COR-L47 (cell line): ENCODE measurements around the gene TMED8.
"Not testable (repeated sequence)": the region's sequence is repeated elsewhere in the genome, so short reads cannot be mapped to it uniquely, and the experiment has no call there.

Experiments used
- DNase-seq: peaks from one replicate; lab custom pipeline; 2025; lab: John Stamatoyannopoulos, UW

TMED8 gene

DNA sequence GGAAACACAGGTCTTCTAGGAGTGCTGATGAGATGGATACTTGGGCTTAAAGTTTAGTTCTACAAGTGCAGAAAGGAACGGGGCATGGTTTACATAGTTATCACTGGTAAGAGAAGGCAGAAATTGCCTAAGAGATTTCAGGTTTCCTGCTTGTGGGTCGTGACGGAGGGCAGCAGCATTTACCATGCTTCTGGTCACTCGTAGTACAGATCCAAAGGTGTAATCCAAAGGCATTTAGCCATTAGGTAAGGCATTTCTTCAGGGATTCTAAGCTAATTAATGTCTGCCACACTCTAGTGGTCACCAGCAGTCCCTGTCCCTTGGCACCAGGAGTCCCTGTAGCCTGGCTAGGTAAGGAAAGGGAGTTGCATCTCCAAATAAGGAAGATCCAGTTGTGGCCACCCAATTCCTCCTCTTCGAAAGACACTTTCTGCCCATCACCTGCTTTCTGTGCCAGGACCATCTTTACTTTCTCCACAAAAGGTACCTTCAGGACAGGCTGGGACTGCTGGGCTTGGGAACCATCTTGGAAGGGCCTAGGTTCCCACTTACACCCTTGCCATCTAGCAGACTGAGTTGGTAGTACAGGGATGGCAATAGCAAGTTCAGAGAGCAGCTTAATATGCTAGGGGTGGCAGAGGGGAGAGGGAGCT lies 54.5 kb downstream of the TMED8 start:
- DNase-seq, result no peak

DNA sequence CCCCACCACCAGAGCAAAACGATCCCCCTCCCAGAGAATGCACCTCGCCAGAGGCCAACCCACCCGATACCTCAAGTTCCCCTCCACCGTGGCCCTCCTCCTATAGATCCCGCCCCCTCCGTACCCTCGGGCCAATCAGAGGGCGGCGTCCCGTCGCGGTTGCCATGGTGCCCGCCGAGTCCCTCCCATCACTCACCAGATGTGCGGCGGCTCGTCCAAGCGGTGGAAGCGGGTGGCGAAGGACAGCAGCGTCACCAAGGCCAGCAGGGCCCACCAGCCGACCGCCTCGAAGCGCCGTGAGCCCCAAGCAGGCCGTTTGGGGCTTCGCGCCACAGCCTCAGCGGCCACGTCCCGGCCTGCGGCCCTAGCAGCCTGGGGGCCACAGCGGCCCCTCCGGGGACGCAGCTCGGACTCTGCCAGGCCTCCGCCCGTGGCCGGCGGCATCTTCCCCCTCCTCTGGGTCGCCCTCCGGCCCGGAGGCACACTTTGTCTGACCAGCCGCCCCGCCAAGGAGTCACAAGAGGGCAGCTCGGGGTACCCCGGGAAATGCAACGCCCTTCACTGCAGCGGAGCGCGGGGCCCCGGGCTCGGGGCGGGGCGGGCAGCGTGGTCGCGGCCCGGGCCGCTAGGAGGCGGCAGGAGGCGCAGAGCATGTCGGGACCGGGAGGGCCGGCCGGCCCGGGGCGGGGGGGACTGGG lies 56.5 kb downstream of the TMED8 start, which contains the start of gene POMT2:
Gene POMT2, minus strand, starts transcription at position 646 of the 698 bp plus-strand sequence. Its CDS starts 202 bp downstream, at position 444.
- peak; percentile 95 for DNase-seq

DNA sequence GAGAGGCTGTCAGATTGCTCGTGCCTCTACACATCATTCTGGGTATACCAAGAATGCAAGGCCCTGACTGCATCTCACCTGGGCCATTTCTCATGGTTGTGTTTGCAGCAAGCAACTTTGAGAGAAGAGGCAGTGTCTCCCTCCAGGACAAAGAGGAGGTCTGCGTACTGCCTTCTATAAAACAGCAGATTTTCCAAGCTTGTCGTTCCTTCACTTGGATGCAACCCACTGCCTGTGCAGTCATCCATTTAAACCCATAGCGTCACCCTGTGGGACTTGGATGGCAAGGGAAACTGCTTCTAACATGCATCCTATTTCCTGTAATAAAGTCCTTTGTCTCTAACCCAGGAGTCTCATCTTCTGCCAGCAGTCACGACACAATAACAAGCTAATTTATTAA lies 57.5 kb downstream of the TMED8 start:
- peak; percentile 13 for DNase-seq

DNA sequence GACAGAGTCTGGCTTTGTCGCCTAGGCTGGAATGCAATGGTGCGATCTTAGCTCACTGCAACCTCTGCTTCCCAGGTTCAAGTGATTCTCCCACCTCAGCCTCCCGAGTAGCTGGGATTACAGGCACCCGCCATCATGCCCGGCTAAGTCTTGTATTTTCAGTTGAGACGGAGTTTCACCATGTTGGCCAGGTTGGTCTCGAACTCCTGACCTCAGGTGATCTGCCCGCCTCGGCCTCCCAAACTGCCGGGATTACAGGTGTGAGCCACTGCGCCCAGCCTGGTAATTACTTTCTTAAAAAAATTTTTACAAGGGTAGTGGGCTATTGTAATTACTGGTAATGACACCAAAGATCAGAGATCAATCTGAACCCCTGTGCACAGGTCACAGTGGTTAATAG lies 58.1 kb downstream of the TMED8 start:
- DNase-seq, result not testable (repeated sequence)

DNA sequence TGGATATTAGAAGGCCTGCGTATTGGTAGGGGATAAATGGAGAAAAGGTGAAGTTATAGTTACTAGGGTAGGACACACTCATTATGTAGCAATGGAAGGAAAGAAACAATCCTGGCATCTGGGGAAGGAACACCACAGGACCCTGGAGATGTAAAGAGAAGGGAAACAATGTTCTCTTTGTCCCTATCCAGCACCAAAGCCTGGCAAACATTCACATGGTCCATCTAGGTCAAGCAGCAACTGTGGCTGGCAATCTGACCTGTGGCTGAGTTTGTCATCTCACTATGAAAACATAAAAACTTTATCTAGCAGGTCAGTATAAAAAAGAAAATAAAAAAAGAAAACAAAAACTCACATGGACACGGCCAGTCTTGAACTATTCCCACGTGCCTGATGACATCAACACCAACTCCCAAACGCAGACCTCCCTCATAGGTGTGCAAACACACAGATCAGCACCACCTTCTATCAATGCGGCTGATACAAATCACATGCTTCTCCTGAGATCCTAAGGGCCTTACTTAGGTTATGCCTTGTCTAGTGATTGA lies 58.8 kb downstream of the TMED8 start:
- DNase-seq, result no peak

DNA sequence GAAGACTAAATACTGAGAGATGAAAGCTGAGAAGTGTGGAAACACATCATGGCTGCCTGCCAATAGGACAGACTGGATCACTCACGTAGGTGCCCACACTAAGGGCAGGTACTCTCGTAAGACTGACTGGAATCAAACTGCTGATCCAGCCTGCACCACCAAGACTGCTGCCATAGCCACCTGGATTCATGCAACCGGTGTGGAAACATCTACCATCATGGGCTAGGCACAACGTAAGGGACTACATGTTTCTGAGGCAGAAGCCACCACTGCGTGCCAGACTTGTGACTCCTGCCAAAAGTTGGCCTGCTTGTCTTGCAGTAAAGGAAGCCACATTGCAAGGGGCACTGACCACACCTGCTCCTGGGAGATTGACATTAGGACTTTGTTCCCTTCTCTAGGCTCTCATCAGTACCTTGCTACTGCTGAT lies 60.0 kb downstream of the TMED8 start:
- DNase-seq, result no peak

DNA sequence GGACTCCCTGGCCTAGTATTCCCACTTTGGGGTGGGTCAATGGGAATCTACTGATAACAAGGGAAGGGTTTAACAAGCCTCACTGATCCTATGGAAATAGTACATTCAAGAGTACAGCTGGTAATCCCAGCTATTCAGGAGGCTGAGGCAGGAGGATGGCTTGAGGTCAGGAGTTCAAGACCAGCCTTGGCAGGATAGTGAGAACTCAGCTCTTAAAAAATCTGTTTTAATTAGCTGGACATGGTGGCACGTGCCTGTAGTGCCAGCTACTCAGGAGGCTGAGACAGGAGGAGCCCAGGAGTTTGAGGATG lies 60.7 kb downstream of the TMED8 start:
- DNase-seq, result no peak

DNA sequence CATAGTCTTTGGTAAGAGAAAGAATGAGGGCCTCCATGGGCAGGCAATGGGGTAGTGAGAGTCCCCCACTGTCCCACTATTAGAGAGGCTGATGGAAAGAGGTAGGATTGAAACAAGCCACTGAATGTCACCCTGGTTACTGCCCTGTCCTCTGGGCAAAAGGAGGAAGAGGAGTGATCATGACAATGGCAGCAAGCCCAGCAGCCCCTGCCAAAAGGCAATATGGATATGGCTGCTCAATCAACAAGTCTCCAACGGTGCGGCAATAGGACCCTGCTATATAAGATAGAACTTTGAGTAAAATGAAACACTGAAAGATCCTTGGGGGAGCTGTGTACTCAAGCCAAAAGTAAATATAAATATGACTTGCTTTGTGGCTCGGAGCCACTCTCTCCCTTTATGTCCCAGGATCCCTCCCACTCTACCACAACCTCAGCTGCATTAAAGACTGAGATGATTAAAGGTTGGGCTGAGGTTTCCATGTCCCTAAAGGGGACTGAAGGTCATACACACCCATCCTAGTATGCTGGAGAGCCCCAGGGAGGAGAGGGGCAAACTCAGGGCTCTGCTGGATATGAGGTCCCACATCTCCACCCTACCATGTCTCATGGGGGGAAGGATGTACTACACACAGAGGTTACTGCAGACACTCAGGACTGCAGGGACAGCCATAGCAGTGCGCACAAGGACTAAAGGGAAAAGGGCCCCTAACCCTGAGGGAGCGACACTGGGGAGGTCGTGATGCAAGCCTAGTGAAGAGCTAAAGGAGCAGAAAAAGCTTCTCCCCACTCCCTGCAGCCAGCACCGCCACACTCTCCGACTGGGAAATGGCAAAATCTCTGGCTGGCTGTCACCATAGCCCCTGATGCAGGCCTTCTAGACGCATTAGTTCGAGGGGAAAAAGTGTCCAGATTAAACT lies 62.1 kb downstream of the TMED8 start:
- peak; percentile 55 for DNase-seq

DNA sequence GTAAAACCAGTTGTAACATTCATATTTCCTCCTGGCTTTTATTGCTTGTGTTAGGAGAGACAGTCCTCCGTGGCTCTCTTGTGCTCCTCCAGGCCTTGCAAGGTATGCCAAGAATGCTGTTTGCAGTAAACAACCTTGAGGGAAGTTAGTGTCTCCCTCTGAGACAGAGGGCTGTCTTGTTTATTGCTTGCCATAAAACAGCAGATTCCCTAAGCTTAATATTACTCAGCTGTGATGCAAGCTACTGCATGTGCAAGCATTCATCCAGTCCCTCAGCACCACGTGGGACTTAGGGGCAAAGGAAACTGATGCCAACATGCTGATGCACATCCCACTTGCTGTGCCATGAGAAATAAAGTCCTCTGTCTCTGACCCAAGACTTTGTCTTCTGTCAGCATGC lies 62.9 kb downstream of the TMED8 start:
- DNase-seq, result no peak

DNA sequence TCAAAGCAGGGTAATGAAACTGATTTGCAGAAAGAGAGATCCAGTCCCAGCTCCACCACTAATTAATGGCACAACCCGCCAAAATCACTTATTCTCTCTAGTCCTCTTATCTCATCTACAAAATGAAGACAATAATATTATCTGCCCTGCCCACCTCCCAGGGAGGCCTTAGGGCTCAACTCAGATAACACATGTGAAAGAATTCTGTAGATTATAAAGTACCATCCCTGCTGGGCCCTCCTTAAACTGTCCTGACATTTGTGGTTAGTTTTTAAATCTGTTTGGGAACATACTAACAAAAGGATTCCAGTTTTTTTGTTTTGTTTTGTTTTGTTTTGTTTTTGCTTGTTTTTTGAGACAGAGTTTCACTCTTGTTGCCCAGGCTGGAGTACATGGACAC lies 63.5 kb downstream of the TMED8 start:
- no peak for DNase-seq

DNA sequence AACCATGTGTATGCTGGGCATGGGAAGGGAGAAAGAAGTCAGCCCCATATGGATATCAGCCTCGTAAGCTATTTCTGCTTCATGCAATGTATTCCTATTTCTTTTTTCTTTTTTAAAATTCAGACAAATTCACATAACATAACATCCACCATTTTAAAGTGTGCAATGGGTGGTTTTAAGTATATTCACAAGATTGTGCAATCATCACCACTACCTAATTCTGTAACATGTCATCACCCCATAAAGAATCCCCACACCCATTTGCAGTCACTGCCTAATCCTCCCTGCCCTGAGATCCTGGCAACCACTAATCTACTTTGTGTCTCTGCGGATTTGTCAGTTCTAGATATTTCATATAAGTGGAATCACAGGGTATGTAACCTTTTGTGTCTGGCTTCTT lies 65.7 kb downstream of the TMED8 start:
- no peak for DNase-seq

DNA sequence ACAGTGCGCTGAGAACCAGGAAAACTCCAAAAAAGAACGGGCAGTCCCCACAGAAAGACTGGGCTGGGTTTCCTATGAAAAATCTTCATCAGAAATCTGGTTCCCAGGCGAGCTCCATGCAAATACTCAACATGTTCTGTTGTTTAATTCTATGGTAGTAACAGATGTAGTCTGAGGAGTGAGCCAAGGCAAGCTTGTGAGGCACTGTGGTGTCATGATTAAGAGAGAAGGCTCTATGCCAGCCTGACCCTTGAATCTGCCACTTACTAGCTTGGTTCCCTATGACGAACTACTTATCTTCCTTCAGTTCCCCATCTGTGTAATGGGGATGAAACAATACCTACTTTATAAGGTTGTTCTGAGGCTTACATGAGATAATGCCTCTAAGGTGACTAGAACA lies 66.9 kb downstream of the TMED8 start:
- no peak for DNase-seq

DNA sequence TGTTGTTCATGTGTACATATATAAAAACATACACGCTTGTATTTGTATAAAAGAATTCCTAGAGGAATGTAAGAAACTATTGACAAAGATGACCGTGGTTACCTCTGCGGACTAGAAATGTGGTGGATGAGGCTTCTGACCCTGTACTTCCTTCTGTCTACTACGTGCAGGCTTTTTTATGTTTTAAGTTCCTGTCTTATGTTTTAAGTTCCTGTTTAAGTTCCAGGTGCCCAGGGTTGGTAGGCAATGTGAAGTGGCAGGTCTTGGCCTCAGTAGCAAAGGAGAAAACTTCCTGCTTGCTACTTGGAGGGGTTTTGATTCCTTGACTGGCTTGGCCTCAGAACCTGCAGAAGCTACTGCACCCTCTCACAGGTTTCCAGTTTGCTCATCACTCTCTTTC lies 67.8 kb downstream of the TMED8 start:
- DNase-seq, result no peak

DNA sequence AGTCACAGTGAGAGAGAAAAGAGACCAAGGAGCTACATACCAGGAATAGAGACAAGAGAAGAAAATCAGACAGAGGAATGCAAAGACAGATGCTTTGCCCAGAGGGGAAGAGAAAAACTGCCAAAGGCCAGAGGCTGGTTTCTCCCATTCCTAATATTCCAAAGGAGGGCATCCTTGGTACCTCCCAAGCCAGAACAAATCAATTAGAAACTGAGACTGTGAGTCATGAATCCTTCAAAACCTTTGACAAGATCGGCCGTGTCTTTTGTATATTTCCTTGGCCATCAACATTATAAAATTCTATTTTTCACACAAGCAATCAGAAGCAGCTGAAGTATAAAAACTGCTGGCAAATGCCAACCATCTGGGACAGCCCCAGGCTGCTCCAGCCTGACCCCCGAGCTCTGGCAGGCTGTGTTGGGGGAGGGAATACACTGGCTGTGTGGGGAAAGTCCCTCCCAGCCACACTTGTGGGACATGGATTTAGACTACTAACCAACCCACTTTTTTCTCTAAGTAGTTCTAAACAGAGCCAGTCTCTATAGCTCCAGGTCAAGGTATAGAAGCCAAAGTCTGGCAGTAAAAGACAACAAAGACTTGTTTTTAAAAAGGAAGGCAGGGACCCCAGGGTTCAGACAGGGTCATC lies 69.9 kb downstream of the TMED8 start:
- DNase-seq, result no peak

DNA sequence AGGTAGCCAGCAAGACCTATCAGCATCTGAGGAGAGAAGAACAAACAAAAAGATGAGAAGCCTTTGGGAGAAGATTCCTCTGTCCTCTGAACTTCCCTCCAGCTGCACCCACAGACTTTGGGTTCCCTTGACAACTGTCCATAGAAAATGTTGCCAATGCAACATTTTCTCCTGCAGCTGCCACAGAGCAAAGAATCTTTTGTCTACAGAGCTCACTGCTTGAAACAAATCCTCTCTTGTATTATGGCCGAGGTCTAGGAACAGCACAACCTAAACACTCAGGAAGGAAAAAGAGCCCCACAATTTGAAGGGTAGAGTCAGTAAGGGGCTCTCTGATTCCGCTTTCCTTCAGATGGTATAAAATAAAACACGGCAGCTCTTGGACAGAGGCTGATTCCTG lies 70.5 kb downstream of the TMED8 start:
- no peak for DNase-seq

DNA sequence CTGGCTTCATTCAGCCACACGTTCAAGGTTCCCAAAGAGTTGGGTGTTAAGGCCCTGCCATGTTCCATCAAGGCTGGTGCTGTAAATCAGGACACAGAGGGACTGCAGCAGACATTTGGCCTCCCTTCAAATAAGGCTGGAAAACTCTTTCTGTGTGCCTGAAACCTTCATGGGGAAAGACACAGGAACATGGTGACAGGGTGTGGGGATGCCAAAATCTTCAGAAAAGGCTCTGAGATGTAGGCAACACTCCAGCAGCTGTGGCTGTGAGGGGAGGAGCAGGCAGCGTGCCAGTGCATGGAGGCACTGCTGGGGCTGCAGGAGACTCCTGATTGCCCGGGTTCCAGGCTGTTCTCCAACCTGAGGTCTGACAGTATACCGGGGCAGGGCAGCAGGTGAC lies 71.2 kb downstream of the TMED8 start:
- DNase-seq, result no peak

DNA sequence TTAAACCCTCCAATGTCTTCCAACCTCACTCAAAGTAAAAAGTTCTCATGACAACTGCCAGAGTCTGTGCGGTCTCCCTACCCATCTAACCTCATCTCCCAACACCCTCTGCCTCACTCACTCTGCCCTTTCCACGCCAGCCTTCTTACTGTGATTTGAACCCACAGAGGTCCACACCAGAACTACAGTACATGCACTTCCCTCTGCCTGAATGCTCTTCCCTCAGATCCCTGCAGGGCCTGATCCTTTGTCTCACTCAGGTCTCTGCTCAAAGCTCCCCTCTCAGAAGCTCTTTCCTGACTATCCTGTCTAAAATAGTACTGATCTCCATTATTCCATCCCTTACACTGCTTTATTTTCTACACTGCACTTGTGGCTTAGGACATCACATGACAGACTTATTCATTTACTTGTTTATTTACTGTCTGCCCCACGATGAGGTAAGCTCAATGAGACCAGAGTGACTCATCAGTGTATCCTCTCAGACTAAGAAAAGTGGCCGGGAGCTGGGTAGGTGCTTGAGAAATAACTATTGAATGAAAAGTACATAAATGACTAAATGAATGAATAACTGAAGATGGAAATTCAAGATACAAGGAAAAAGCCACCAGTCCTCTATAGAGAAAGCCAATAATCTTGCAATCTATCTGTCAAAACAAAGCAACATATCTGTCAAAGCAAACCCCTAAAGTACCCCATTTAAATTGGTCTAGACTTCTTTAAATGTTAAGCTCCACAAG lies 73.3 kb downstream of the TMED8 start:
- DNase-seq, result peak; percentile 20

DNA sequence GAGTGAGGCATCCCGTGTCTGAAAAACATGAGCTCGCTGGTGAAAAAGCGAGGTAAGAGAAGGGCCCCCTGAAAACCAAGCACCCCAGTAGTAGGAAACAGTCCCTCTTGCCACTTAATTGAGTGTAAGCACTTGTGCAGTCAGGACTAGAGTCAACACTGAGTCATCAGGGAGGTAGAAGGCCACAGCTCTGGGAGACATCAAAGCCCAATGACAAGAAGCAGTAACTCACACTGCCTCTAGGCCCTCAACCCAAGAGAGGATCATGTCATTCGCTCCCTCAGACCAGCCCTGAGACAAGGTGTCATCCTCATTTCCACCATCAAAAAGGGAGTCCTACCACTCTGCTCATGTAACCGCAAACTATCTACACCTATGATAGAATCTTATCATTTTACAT lies 74.0 kb downstream of the TMED8 start:
- DNase-seq, result no peak

DNA sequence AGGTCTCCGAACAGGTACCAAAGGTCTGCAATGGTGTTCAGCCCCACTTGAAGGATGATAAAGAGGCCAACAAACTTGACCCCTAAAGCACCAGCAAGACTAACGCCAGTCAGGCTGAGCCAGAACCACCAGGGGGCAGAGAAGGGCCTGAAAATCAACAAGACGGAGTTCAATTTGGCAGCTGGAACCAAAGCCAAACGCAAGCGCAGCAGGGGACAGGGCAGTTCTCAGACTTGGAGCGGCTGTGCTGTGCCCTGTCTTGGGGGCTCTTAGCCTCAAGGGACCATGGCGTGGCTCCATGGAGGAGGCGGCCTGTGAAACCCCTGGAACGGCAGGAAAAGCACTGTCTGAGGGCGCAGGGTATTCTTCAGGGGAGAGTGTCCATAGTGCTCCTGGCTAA lies 75.8 kb downstream of the TMED8 start:
- DNase-seq, result peak; percentile 68

DNA sequence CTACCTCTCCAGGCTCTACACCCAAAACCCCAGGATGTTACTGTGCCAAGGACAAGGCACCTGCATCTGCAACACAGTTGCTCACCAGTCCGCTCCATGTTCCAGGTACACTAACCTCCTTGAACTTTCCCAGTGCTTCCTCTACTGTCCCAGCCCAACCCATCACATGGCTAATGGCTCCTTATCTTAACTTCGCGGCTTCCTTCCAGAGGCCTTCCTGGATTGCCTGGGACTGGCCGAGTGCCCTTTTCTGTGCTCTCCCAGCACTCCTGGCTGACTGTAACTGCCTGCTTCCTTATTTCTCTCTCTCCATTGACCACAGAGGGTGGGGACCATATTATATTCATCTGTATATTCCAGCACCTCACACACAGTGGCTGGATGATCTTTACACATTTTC lies 77.1 kb downstream of the TMED8 start:
- DNase-seq, result no peak

DNA sequence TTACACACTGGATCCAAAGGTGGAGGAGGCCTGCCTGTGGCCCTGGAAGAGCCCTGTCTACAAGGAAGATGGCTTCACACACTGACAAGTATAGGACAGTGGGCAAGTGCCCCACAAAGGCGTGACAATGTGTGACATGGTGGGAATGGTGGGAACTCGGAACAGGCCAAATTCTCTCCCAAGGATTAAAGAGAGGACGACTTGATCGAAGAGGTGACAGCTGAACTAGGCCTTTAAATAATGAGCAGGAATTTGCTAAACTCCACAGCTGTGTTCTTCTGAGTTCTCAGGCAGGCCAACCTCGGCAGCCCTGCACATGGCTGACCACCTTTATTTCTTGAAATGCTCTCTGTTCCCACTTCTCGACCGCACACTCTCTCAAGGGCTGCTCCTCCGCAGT lies 80.0 kb downstream of the TMED8 start:
- no peak for DNase-seq
